Rectal smooth muscle tissue (tissue), 1 donor: Measurements from ENCODE around the gene EGR4.

Source experiments
- H3K27ac ChIP-seq: one replicate; pipeline ENCODE4 v1.7.0; 2013; ENCODE audit warnings: low read depth, low read length, inconsistent platforms
- H3K27me3 ChIP-seq: one replicate; pipeline ENCODE4 v1.7.0; 2013; ENCODE audit warnings: low read length; ENCODE audit not compliant: control insufficient read depth, insufficient read depth
- H3K36me3 ChIP-seq: one replicate; pipeline ENCODE4 v1.7.0; 2013; ENCODE audit warnings: low read length; ENCODE audit not compliant: control insufficient read depth, insufficient read depth
- H3K4me1 ChIP-seq: one replicate; pipeline ENCODE4 v1.7.0; 2013; ENCODE audit warnings: low read length; ENCODE audit not compliant: control insufficient read depth, insufficient read depth
- H3K4me3 ChIP-seq: one replicate; pipeline ENCODE4 v1.7.0; 2013; ENCODE audit warnings: low read length
- H3K9ac ChIP-seq: one replicate; pipeline ENCODE4 v1.7.0; 2013; ENCODE audit warnings: low read length

Gene EGR4

DNA sequence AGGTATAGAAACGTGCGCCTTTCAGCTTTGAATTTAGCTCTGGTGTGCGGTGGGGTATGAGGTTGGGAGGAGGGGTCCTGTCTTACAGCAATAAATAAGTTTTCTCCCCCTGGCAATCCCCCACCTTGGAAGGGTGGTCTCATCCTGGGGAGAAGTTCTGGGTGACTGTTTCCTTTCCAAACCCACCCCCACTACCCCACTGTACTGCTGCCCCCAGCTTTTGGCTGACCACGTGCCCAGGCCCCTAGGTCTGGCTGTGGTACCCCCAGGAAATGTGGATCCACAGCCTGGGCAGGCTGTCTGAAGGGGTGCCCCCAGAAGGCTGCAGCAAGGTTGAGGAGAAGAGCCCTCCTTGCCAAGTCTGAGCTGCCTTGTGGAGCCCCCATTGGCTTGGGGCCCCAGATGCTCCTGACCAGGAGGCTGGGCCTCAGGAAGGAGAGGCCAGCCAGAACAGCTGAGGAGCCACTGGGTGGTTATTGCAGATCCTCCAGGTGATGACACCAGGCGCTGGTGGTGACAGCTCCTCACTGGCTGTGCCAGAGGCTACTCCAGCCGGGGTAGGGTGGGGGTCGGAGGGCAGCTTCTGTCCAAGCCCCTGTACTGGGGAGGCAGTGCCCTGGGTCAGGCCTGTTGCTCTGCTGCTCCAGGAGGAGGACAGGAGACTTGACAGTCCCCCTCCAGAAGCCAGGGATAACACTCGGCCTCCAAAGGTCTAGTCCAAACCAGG lies 35.0 kb downstream of the EGR4 start:
- Histone ChIP-seq H3K4me1 (no peaks in the 10 kb centered on the region), H3K27me3 (no peaks in the 10 kb centered on the region), H3K36me3 (peaks cover 5% of the 10 kb centered on the region), H3K27ac (no peak overlapping the region), H3K4me3 (no peak overlapping the region), H3K9ac (no peak overlapping the region)

DNA sequence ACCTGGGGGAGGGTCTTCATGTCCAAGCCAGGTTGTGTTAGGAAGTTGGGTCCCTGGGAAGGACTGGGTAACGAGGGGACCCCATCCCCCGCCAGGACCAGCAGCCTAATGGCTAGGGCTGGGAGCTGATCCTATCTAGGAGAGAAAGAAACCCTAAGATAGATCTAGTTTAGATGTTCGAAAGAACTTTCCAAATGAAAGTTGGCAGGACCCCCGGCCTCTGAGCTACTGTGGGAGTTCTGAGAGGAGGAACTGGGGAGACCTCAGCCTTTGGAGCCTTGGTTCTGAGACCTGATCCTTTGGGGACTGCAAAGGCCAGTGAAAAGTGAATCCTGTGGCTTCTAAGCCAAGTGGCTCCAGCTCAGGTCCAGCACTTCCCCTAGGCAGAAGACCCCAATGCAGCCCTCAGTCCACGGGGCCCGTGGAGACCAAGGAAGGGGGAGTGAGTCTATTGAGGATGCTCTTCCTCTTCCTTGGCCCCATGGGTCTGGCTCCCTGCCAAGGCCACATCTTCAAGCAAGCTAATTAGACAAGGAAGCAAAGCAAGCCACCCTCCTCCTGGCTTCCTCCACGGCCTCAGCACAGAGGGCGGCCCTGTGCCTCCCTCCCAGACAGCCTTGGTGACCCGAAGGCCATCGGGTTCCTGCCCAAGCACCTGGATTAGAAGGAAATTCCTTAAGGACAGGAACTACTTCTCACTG lies 35.8 kb downstream of the EGR4 start:
- H3K27me3 ChIP-seq = no peaks in the 10 kb centered on the region
- no peak overlapping the region for H3K4me3 ChIP-seq

DNA sequence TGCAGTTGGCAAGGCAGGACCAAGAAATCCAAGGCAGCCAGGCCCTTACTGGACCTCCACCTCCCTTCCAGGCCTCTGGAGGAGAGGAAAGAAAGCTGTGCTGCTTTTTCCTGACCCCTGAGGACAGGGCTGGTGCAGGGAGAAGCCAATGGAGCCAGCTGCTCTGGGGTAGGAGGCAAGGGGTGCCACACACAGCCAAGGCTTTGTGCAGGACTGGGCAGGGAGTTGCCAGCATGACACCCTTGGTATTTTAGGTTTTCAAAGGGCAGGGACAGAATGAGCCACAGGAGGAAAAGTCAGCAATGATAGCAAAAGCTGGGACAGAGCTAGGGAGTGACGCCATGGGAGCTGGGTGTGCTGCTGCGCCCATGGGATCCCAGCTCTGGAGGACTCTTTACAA lies 36.3 kb downstream of the EGR4 start:
- H3K27ac ChIP-seq = no peak overlapping the region

More for the DNA sequence above, 35.8 kb downstream of the EGR4 start:
- H3K27ac ChIP-seq = no peak overlapping the region
- no peaks in the 10 kb centered on the region for H3K4me1 ChIP-seq
- no peak overlapping the region for H3K9ac ChIP-seq
- peaks cover 10% of the 10 kb centered on the region for H3K36me3 ChIP-seq

DNA sequence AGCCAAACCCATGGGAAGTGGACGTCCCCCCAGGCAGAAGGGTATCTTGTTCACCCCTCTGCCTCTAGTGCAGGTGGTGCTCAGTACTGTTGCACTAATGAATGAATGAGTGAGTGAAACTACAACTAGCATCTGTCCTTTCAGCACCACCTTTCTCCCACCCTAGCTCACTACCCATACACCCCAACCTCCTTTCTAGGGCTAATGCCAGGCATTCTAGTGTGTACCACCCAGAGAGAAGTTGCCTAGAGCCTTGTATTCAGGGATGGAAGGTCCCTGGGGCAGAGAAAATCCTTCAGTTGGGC lies 36.8 kb downstream of the EGR4 start:
- Histone ChIP-seq H3K27me3 (no peaks in the 10 kb centered on the region), H3K36me3 (peaks cover 10% of the 10 kb centered on the region), H3K4me1 (no peaks in the 10 kb centered on the region), H3K27ac (no peak overlapping the region), H3K4me3 (no peak overlapping the region), H3K9ac (no peak overlapping the region)

More for the DNA sequence above, 36.3 kb downstream of the EGR4 start:
- no peak overlapping the region for H3K4me3 ChIP-seq
- H3K27me3 ChIP-seq = no peaks in the 10 kb centered on the region
- peaks cover 10% of the 10 kb centered on the region for H3K36me3 ChIP-seq
- H3K9ac ChIP-seq = no peak overlapping the region
- H3K4me1 ChIP-seq = no peaks in the 10 kb centered on the region

DNA sequence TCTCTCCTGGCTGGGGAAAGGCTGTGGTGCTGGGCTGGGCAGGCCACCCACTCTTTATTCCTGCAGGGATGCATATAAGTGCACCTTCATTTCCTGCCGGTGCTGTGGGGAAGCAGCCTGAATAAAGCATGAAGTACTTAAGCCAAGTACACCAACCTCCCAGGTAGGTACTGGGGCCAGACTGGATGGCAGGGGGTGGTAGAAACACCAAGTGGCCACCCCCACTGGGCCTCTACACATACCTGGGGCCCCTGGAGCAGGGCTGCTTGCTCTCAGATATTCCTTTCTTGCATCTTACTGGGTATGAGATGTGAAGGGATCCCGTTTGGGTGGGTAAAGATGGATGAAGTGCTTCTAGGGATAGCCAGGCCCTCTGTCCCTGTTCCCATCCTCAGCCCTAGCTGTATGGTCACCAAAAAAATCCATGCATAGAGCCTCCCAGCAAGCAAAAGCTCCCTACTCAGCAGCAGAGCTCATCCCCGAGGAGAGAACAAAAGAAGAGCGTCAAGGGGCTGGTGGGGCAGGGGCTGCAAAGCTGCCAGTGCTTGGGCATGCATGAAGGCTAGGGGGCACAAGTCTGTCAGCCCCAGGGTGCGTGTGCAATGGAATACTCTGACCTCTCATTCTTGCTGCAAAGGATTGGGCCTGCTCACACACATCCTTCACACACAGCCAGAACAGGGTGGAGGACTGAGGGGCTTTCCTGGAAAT lies 37.3 kb downstream of the EGR4 start:
- Histone ChIP-seq H3K4me3 (no peak overlapping the region), H3K4me1 (no peaks in the 10 kb centered on the region), H3K36me3 (peaks cover 12% of the 10 kb centered on the region), H3K9ac (no peak overlapping the region), H3K27ac (no peak overlapping the region), H3K27me3 (no peaks in the 10 kb centered on the region)

DNA sequence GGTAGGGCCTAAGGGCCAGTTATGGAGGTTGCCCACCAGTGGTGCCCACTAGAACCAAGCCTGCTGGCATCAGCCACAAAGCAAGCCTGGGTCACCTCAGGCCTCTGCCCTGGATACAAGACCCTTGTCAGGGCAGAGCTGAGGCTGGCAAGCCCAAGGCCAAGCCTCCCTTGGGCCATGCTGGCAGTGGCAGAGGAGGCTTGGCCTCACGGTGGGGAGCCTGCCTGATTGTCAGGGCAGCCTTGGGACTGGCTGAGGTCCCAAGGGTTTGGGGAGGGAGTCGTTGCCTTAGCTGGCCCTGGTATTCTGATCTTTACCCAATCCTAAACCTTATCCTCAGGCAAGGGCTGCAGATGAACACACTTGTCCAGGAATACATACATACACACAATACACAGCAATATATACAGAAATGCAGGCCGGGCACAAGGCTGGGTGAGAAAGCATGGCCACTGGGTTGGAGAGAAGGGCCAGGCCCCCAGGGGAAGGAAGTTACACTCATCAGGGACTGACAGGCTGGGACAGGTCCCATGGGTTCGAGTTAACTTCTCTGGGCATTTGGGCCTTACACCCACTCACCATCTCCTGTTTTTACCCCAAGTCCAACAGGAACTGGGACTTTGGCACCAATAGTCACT lies 38.2 kb downstream of the EGR4 start:
- H3K27ac ChIP-seq = no peak overlapping the region
- no peaks in the 10 kb centered on the region for H3K4me1 ChIP-seq
- H3K4me3 ChIP-seq = no peak overlapping the region
- H3K36me3 ChIP-seq = peaks cover 21% of the 10 kb centered on the region
- no peak overlapping the region for H3K9ac ChIP-seq
- H3K27me3 ChIP-seq = no peaks in the 10 kb centered on the region

DNA sequence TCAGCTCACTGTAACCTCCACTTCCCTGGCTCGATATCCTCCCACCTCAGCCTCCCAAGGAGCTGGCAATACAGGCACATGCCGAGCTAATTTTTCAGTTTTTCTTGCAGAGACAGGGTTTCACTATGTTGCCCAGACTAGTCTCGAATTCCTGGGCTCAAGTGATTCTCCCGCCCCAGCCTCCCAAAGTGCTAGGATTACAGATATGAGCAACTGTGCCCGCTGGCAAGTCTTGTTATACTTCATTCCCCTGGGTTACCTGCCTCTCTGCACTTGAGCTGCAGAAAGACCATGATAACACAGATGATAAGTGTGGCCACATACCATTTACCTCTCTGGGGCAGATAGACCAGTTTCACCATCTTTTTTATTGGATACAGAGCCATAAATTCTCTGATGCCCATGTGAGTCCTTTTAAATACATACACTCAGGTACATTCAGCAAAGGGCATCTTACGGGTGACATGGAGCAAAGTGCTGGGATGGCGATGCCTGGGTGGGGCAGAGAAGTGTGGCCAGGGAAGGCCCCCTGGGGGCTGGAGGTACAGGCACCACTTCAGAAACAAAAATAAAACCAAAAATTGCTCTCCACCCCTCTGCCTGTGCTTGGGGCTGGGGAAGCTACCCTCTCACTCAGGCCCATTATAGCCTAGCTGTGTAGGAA lies 38.9 kb downstream of the EGR4 start:
- H3K27me3 ChIP-seq = no peaks in the 10 kb centered on the region
- H3K4me3 ChIP-seq = no peak overlapping the region
- no peak overlapping the region for H3K27ac ChIP-seq
- H3K36me3 ChIP-seq = peaks cover 28% of the 10 kb centered on the region
- no peak overlapping the region for H3K9ac ChIP-seq
- no peaks in the 10 kb centered on the region for H3K4me1 ChIP-seq

DNA sequence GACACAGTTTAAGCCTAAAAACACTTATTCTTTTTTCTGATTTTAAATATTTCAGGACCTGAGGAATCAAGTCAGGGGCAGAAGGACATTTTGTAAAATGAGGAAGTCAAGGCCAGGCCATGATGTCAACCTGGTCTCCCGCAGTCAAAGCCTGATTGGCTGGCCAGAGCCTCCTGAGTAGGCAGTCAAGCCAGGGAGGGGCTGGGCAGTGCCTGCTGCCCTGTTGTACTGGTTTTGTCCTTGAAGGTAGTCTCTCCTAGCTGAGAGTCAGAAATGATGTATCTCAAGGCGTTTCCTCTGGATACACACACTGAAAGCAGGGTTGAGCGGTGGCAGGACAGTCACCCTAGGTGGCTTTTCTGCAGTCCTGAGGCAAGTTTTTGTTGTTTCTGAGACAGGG lies 39.4 kb downstream of the EGR4 start:
- Histone ChIP-seq H3K4me3 (no peak overlapping the region), H3K4me1 (no peaks in the 10 kb centered on the region), H3K27ac (no peak overlapping the region), H3K36me3 (peaks cover 33% of the 10 kb centered on the region), H3K27me3 (no peaks in the 10 kb centered on the region), H3K9ac (no peak overlapping the region)

DNA sequence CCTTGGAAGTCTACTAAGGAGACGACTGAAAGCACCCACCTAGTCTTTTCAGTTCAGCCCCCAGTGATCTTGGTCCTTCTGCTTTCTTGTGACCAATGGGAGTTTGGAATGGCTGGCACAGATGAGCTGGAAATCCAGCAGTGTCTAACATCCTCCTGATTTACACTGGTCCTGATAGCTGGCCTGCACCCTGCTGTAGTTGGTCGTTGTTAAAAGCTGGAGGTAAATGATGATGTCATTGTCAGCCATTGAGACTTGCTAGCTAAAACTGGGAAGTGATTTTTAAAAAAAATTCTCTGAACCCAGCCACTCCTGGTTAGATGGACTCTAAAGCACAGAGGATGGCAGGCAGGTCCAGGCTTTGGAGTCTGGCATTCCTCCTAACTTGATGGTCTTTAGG lies 39.9 kb downstream of the EGR4 start:
- no peaks in the 10 kb centered on the region for H3K27me3 ChIP-seq
- peaks cover 37% of the 10 kb centered on the region for H3K36me3 ChIP-seq
- H3K9ac ChIP-seq = no peak overlapping the region
- H3K4me1 ChIP-seq = no peaks in the 10 kb centered on the region
- no peak overlapping the region for H3K4me3 ChIP-seq
- H3K27ac ChIP-seq = no peak overlapping the region

DNA sequence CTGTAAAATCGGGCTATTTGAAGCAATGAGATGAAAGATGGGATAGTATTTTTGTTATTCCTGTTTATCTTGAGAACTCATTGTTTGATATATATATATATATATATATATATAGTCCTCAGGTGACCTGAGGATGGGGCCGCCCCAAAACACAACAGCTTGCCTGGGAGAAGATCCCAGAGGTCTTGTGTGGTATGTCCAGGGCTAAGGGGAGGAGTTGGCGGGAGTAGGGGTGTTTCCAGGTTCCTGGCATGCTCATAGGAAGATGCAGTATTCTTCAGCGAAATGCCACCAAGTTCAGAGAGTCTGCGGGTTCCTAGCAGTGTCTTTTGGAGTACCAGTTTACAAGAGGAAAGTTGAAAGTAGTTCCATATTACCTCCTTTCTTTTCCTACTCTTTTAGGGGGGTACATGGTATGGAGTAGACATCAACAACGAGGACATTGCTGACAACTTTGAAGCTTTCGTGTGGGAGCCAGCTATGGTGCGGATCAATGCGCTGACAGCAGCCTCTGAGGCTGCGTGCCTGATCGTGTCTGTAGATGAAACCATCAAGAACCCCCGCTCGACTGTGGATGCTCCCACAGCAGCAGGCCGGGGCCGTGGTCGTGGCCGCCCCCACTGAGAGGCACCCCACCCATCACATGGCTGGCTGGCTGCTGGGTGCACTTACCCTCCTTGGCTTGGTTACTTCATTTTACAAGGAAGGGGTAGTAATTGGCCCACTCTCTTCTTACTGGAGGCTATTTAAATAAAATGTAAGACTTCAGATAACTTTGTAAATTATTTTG lies 40.9 kb downstream of the EGR4 start:
- Histone ChIP-seq H3K27me3 (no peaks in the 10 kb centered on the region), H3K27ac (no peak overlapping the region), H3K36me3 (peaks cover 45% of the 10 kb centered on the region), H3K4me1 (no peaks in the 10 kb centered on the region), H3K4me3 (no peak overlapping the region), H3K9ac (no peak overlapping the region)

DNA sequence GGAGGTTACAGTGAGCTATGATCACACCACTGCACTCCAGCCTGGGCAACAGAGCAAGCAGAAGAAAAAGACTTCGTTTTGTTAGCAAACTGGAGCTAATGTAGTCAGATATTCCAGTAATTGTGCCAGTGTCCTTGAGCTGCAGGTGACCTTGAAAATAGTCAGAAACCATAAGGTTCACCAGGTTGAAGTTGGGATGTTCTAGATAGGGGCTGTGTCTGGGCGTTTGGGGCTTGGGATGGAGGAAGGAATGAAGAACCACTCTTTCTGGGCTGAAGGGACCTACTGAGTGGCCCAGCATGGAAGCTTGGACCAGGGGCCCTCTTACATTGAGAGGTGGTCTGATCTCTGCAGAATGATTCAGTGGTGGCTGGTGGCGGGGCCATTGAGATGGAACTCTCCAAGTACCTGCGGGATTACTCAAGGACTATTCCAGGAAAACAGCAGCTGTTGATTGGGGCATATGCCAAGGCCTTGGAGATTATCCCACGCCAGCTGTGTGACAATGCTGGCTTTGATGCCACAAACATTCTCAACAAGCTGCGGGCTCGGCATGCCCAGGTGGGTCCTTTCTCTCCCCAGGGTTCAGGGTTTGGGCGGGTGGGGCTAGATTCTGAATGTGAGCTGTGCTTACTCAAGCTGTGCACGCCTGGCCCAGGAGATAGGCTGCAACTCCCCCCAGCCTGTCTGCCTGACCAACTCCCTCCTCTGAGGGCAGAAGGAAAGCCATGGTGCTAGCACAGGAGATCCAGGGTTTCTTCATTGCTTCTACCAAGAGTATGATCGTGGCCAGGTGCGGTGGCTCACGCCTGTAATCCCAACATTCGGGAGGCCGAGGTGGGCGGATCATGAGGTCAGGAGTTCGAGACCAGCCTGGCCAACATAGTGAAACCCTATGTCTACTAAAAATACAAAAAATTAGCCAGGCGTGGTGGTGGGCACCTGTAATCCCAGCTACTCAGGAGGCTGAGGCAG lies 42.2 kb downstream of the EGR4 start:
- H3K27ac ChIP-seq = no peak overlapping the region
- no peak overlapping the region for H3K9ac ChIP-seq
- H3K36me3 ChIP-seq = peaks cover 52% of the 10 kb centered on the region
- no peaks in the 10 kb centered on the region for H3K4me1 ChIP-seq
- no peak overlapping the region for H3K4me3 ChIP-seq
- H3K27me3 ChIP-seq = no peaks in the 10 kb centered on the region
